Keratinocyte (primary cell): Measurements from ENCODE around the gene LEAP2. TPM values are rescaled to one million over a fixed set of nuclear protein-coding genes. Genes with fewer than 3 reads are reported as not detected.
A peak's percentile ranks its signal among the peaks of the same experiment; 100 is the strongest.

Experiments used
- DNase-seq: peaks from one replicate; pipeline ENCODE4 v3.0.0-alpha.2; 2011; ENCODE audit warnings: low read depth, missing footprints, low spot score
- FAIRE-seq: peaks from 2 replicates; lab custom pipeline; 2011; peaks lifted over from hg19 to GRCh38; lab: Jason Lieb, UNC
- H2AFZ ChIP-seq: 2 replicates; pipeline ENCODE4 v1.6.0; 2012; ENCODE audit warnings: low read length, control low read depth, inconsistent platforms; ENCODE audit not compliant: control insufficient read depth
- H3K27ac ChIP-seq: 2 replicates; pipeline ENCODE4 v1.5.1; 2011; ENCODE audit warnings: low read length; ENCODE audit not compliant: control insufficient read depth, insufficient read depth
- H3K27me3 ChIP-seq: 3 replicates; pipeline ENCODE4 v1.6.0; 2011; ENCODE audit warnings: low read length; ENCODE audit not compliant: control insufficient read depth, insufficient read depth; ENCODE audit errors: extremely low read depth
- H3K36me3 ChIP-seq, 2 experiments: 2 replicates in 1 of 2; 3 replicates in 1 of 2; pipeline ENCODE4 v1.5.1; 2011; ENCODE audit warnings: low read length in 2 of 2, mild to moderate bottlenecking in 1 of 2; ENCODE audit not compliant: control insufficient read depth in 2 of 2, insufficient read depth in 2 of 2; ENCODE audit errors: extremely low read depth in 1 of 2
- H3K4me1 ChIP-seq: 3 replicates; pipeline ENCODE4 v1.5.1; 2011; ENCODE audit warnings: low read length; ENCODE audit not compliant: control insufficient read depth, insufficient read depth; ENCODE audit errors: extremely low read depth
- H3K4me2 ChIP-seq: 3 replicates; pipeline ENCODE4 v1.6.0; 2011; ENCODE audit warnings: low read depth, low read length; ENCODE audit not compliant: control insufficient read depth, insufficient read depth; ENCODE audit errors: extremely low read depth
- H3K4me3 ChIP-seq, 3 experiments: fragments of 200-600 bp in 1 of 3; sonication (generic) in 1 of 3; 2 replicates in 2 of 3; 3 replicates in 1 of 3; pipeline ENCODE4 v1.5.1; 2011 to 2016; ENCODE audit warnings: low read length in 3 of 3, mild to moderate bottlenecking in 3 of 3, control low read depth in 2 of 3, inconsistent platforms in 1 of 3, low read depth in 1 of 3, mixed read lengths in 1 of 3, mixed run types in 1 of 3, moderate library complexity in 1 of 3; ENCODE audit not compliant: control insufficient read depth in 2 of 3, insufficient read depth in 2 of 3; ENCODE audit errors: extremely low read depth in 1 of 3
- H3K79me2 ChIP-seq: 2 replicates; pipeline ENCODE4 v1.6.0; 2012; ENCODE audit warnings: low read length; ENCODE audit not compliant: control insufficient read depth, insufficient read depth
- H3K9ac ChIP-seq: 3 replicates; pipeline ENCODE4 v1.6.0; 2011; ENCODE audit warnings: low read length; ENCODE audit not compliant: control insufficient read depth, insufficient read depth; ENCODE audit errors: extremely low read depth
- H3K9me1 ChIP-seq: 3 replicates; pipeline ENCODE4 v1.6.0; 2011; ENCODE audit warnings: low read length; ENCODE audit not compliant: control insufficient read depth, insufficient read depth; ENCODE audit errors: extremely low read depth
- H3K9me3 ChIP-seq: 2 replicates; pipeline ENCODE4 v1.5.1; 2012; ENCODE audit warnings: low read depth, low read length; ENCODE audit not compliant: control insufficient read depth
- H4K20me1 ChIP-seq: 3 replicates; pipeline ENCODE4 v1.6.0; 2011; ENCODE audit warnings: low read length; ENCODE audit not compliant: control insufficient read depth, insufficient read depth; ENCODE audit errors: extremely low read depth
- CTCF ChIP-seq, 3 experiments: IDR thresholded peaks in 1 of 3; conservative IDR thresholded peaks in 1 of 3; optimal IDR thresholded peaks in 1 of 3; 2 replicates in 2 of 3; 3 replicates in 1 of 3; pipeline versions ENCODE3 to v1.5.1; 2011; ENCODE audit warnings: low read length in 3 of 3, mild to moderate bottlenecking in 3 of 3, moderate library complexity in 2 of 3, control low read depth in 1 of 3, inconsistent platforms in 1 of 3; ENCODE audit not compliant: insufficient read depth in 2 of 3; ENCODE audit errors: extremely low read depth in 1 of 3
- EZH2 ChIP-seq: IDR thresholded peaks from one replicate; pipeline ENCODE4 v1.6.1; 2012; ENCODE audit warnings: inconsistent platforms, mild to moderate bottlenecking, low read length, moderate library complexity
- dilution Hi-C: fragments of 300-500 bp; cut with MboI; formaldehyde crosslinking; loops from one replicate; pipeline ENCODE4 v1.7.0; 2020; ENCODE audit warnings: low sequenced_read_pairs; ENCODE audit not compliant: extremely low pct_ligation_motif_present
- polyA plus RNA-seq, 5 experiments: library from polyadenylated mRNA; depleted of rRNA in 3 of 5; stranded (reverse) in 3 of 5; stranded (forward) in 1 of 5; unstranded in 1 of 5; fragments of >200 nt; gene quantifications; 1 replicate in 1 of 5; 2 replicates in 3 of 5; 3 replicates in 1 of 5; pipeline versions ENCODE4 v1.2.1 to v1.2.3, GENCODE V29; 2011 to 2012; ENCODE audit warnings: missing spikeins in 2 of 5, low read depth in 1 of 5, low replicate concordance in 1 of 5

The LEAP2 gene
- polyA plus RNA-seq, 1 donor (not counting 4 experiments of a cell fraction or from before 2014, with no cell fraction given): 1.2 TPM

GRCh38 chr5:132838516-132839282 lies 34.8 kb upstream of the LEAP2 start:
- Histone ChIP-seq H3K4me2 (no peak overlapping the region), H3K27ac (no peak overlapping the region), H4K20me1 (no peaks in the 10 kb centered on the region), H3K36me3 (no peaks in the 10 kb centered on the region), H3K9ac (no peak overlapping the region), H3K4me3 (no peak overlapping the region), H2AFZ (no peak overlapping the region), H3K4me1 (peaks cover 12% of the 10 kb centered on the region), H3K27me3 (no peaks in the 10 kb centered on the region), H3K9me1 (no peaks in the 10 kb centered on the region), H3K9me3 (no peaks in the 10 kb centered on the region), H3K79me2 (no peaks in the 10 kb centered on the region)
- no peak for FAIRE-seq
- dilution Hi-C loops: no loop called here
- DNase-seq: no peak
- TF ChIP-seq EZH2: no peak
- TF ChIP-seq CTCF (optimal IDR thresholded peaks at IDR 0.05 in 1 of 3, IDR thresholded peaks at IDR 0.05 in 1 of 3, conservative IDR thresholded peaks at IDR 0.05 in 1 of 3; ENCODE audit: extremely low read depth in 1 of 3, insufficient read depth in 2 of 3, low read length in 3 of 3): no peak

DNA sequence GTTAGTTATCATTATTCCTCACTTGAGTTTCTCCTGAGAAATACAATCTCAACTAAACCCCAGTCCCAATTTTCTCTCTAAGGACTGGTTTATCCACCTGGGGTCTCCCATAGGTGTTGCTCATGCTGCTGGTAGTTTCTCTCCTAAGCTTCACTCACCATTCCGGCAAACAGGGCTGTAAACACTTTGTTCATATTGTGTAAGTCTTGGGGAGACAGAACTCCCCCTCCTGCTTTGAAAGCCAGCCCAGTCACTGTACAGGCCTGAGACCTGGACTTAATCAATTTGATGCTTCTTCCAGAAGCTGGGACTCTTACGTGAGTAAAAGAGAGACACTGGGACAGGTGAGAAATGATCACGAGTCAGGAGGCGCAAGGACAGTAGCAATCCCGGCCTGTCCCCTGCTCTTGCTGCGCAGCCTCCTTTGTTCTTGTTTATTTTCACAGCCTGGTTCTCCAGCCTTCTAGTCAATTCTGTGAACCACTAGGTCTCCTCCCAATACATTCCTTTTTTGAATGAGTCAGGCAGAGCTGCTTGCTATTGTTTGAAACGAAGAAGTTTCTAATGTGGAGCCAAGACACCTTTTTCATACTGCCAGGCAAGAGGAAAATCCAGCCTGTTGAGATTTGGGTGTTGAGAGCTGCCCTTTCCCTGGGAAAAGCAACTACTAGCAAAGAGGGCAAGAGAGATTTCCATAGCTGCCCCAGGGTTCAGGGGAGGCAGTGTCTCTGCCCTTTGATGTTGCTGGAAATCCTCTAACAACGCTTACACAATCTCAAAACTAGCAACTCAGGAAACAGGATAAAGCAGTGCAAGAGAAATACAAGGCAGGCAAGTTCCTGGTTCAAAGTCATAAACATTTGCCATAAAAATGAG lies 33.8 kb upstream of the LEAP2 start:
- no peak for FAIRE-seq
- Histone ChIP-seq H2AFZ (peak overlapping the region; percentile 63), H3K9me3 (no peaks in the 10 kb centered on the region), H3K9me1 (no peaks in the 10 kb centered on the region), H3K4me2 (no peak overlapping the region), H3K36me3 (no peaks in the 10 kb centered on the region), H3K79me2 (no peaks in the 10 kb centered on the region), H3K27ac (no peak overlapping the region), H3K9ac (no peak overlapping the region), H3K4me1 (peaks cover 12% of the 10 kb centered on the region), H3K4me3 (no peak overlapping the region), H3K27me3 (no peaks in the 10 kb centered on the region), H4K20me1 (no peaks in the 10 kb centered on the region)
- DNase-seq: no peak
- TF ChIP-seq CTCF (optimal IDR thresholded peaks at IDR 0.05 in 1 of 3, IDR thresholded peaks at IDR 0.05 in 1 of 3, conservative IDR thresholded peaks at IDR 0.05 in 1 of 3; ENCODE audit: extremely low read depth in 1 of 3, insufficient read depth in 2 of 3, low read length in 3 of 3): no peak
- no peak for TF ChIP-seq EZH2
- dilution Hi-C loops: no loop called here
